ENCODE measurements around the gene ZDHHC9.

GRCh38 chrX:129802863-129803262 is 40.8 kb downstream of the ZDHHC9 start:
- no peak for TF ChIP-seq POLR2A (IDR thresholded peaks at IDR 0.05; ENCODE audit: low read depth, low read length)
- TF ChIP-seq POLR2AphosphoS5 (IDR thresholded peaks at IDR 0.05; ENCODE audit: low read depth, low read length): no peak
- TF ChIP-seq TAF1 (IDR thresholded peaks at IDR 0.05; ENCODE audit: borderline replicate concordance, low read depth, low read length): no peak

Data from GM12892 (cell line).